Activated CD4-positive, alpha-beta T cell treated with anti-CD3 and anti-CD28 coated beads, Interleukin-10, Interleukin-2, amounts not matched to agents 100 ng/mL and 50 ng/mL, durations not matched to agents 16 hours and 8 hours (primary cell): Measurements from ENCODE around the gene DHCR24.
"Not testable (repeated sequence)": the region's sequence is repeated elsewhere in the genome, so short reads cannot be mapped to it uniquely, and the experiment has no call there.

Experiments used
- DNase-seq: peaks from one replicate; pipeline ENCODE4 v3.0.0-alpha.2; 2020

DHCR24 gene

GRCh38 chr1:54886724-54887664 is at the start of gene DHCR24:
DHCR24 (minus strand) TSS chr1:54887195; CDS start chr1:54887119, 76 bp downstream.
- DNase-seq = peak; percentile 94

DNA sequence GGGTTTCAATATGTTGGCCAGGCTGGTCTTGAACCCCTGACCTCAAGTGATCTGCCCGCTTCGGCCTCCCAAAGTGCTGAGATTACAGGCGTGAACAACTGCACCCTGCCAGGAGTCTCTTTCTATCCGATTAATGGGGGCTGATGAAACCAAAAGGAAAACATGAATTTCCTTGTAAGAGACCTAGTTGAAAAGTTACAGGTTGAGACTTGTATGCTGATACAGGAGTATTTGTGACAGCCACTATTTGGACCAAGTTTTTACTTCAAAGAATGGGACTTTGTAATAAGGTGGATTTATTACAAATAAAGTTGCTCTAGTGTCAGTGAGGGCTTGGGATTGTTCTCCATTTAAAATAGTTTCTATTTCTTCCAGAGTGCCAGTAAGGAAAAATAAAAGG is 49.8 kb upstream of the DHCR24 start:
- no peak for DNase-seq

- no peak for DNase-seq
Measured at GRCh38 chr1:54934869-54935268, 47.9 kb upstream of the DHCR24 start.

- not testable (repeated sequence) for DNase-seq
Measured at GRCh38 chr1:54934081-54934480, 47.1 kb upstream of the DHCR24 start.

DNA sequence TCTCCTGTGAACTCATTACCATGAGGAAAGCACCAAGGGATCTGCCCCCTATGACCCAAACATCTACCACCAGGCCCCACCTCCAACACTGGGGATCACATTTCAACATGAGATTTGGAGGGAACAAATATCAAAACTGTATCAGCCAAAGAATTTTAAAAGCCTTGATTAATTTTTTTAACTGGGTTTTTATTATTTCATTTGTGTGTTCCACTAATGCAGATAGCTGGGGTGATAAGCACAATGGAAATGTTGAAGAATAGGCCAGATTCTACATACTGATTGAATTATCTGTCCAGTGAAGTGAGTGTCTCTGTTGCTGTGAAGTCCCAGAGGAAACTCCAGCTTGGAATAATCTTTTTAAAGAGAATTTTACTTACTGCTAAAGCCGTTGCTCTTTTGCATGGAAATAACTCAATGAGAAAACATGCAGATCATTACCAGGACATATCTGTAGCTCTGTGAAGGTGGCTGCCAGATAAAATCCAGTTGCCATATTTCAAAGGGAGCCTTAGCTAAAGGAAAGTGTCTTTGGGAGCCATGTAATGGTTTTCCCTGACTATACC is 44.4 kb upstream of the DHCR24 start:
- DNase-seq = no peak

- no peak for DNase-seq
Measured at GRCh38 chr1:54929700-54930099, 42.7 kb upstream of the DHCR24 start.

DNA sequence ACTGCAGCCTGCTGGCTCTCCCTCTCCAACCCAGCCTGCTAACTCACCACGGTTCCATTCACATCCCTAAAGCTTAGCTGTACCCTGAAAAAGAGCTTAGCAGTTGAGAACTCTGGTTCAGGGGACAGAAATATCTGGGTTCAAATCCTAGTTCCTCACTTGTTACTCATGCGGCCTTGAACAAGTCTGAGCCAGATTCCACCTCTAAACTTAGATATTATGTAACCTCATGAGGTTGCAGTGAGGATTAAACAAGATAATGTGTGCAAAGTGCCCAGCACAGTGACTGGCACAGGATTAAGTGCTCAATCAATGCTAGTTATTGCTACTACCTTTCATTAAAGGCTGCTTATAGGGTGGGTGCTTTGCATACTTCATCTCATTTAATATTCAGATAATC is 41.3 kb upstream of the DHCR24 start:
- DNase-seq = no peak

DNA sequence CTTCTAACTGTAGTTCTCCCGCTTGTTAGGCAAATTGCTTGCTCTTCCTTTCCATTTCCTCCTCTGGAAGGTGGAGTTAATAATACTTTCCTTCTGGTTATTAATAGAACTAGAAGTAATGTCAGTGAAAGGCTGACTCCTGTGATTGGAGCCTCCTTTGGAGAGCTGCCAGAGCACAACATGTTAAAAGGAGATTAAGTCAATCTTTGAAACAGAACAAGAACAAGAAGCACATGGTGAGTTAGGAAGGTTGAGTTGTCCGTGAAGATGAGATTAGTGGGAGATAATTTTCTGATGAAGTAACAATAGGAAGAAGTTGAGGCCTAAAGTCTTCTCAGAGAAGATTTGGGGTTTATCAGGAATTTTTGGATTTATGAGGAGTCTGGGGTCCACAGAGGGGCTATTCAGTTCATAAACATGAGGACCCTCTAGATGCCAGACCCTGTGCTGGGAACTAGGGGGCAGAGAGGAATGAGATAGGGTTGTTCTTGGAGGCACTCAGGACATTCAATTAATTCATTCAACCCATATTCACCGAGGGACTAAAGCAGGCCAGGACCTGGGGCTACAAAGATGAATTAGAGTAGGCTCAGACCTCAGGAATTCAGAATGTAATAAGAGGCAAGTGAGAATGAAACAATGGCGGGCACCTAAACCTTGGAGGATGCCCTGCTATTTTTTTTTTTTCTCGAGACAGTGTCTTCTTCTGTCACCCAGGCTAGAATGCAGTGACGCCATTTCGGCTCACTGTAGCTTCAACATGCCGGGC is 40.7 kb upstream of the DHCR24 start:
- DNase-seq = no peak

- DNase-seq = no peak
Measured at GRCh38 chr1:54926970-54927369, 40.0 kb upstream of the DHCR24 start.

DNA sequence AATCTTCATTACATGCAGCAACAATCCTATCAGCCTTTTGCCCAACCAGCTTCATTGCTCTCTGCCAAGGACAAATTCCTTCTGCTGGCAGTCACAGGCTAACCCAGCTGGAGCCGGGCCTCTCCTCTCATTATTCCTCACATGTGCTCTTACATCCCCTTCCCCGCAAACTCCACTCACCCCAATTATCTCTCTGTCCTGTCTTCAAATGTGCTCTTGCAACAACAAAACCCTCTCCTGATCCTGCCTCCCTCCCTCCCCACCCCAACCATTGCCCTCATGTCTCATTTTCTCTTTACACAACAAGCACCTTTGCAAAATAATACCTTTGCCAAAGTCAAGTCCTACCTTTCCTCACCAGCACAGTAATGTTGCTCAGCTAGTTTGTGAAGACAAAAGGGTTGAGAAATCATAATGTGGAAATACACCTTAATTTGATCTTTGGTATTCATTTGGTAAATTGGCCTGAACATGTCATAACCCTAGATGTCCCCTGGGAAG is 36.0 kb upstream of the DHCR24 start:
- DNase-seq = no peak

DNA sequence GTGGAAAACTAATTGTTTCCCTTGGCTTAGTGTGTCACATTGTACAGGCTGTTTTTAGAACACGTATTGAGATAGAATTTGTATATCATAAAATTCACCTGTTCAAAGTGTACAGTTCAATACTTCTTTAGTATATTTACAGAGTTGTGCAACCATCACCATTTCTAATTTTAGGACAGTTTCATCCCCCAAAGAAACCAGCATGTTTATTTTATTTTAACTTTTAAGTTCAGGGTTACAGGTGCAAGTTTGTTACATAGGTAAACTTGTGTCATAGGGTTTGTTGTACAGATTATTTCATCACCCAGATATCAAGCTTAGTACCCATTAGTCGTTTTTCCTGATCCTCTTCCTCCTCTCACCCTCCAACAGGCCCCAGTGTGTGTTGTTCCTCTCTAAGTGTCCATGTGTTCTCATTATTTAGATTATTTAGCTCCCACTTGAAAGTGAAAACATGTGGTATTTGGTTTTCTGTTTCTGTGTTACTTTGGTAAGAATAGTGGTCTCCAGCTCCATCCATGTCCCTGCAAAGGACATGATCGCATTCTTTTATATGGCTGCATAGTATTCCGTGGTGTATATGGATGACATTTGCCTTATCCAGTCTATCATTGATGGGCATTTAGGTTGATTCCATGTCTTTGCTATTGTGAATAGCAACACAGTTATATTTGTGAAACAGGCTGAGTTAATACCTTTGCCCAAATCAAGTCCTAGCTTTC is 35.2 kb upstream of the DHCR24 start:
- no peak for DNase-seq

DNA sequence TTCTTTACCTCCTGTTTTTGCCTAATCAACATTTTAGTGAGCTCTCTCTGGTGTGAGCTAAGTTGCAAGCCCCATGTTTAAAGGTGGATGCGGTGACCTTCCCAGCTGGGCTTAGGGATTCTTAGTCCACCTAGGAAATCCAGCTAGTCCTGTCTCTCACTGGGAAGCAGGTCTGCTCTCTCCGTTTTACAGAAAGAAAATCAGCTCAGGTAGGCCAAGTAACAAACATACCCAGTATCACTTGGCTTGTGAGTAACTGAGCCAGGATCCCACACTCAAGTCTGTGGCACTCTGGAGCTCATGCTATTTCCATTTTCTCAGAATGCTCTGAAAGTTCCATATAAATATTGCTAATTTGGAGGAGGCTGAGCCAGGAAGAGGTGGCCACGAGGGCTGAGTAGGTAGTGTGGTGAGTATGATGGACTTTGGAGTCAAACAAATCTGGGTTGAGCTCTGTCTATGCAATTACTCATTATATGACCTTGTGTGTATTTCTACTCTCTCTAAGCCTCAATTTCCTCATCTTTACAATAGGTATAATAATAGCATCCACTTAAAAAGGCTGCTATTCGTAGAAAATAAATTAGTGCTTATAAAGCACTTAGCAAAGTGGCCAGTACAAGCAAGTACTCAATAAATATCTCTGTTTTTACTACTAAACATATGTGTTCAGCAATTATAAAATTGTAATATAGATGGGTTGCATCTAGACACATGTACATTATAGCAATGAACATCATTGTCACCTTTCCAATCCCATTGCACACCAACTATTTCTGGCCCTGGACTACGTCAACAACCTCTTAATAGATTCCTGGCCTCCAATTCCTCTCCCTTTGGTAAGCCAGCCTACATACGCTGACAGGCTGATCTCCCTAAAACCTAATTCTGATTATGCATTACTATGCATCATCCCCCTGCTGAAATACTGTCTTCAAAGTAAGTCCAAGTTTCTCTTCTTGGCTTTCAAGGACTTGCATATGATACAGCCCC is 32.7 kb upstream of the DHCR24 start:
- no peak for DNase-seq

DNA sequence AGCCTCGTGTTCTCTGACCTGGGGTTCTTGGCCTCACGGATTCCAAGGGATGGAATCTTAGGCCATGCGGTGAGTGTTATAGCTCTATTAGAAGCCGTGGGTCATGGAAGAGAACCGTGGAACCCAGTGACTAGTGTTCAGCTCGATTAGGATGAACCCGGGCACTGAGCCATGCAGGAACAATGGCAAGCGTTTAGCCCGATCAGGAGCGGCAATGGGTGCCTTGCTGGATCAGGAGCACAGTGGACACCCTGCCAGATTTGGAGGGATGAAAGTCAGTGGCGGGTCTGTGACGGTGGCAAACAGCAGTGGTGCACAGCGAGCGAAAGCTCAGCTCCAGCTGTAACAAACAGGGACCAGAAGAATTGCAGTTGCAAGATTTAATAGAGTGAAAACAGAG is 24.1 kb upstream of the DHCR24 start:
- not testable (repeated sequence) for DNase-seq

GRCh38 chr1:54906586-54906985 is 19.6 kb upstream of the DHCR24 start:
- DNase-seq = no peak

GRCh38 chr1:54904476-54905048 is 17.6 kb upstream of the DHCR24 start:
- DNase-seq = no peak

- no peak for DNase-seq
Measured at GRCh38 chr1:54894271-54894670, 7.3 kb upstream of the DHCR24 start.

DNA sequence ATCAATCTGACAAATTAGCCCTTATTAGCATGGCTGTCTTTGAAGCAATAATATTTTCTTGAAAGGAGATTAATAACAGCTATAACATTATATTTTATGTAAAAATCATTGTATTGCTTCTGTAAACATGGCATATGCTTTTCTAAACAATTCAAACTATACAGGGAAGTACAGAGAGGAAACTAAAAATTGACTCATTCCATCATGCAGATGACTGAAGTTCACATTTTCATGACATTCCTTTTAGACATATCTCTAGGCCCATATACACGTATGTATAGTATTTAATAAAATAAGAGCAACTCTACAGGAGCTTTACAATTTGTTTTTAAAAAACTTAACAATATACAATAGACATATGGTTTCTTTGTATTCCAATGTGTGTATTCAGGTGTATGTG is 5.6 kb upstream of the DHCR24 start:
- DNase-seq = no peak

- no peak for DNase-seq
Measured at GRCh38 chr1:54889132-54889725, 2.2 kb upstream of the DHCR24 start.

DNA sequence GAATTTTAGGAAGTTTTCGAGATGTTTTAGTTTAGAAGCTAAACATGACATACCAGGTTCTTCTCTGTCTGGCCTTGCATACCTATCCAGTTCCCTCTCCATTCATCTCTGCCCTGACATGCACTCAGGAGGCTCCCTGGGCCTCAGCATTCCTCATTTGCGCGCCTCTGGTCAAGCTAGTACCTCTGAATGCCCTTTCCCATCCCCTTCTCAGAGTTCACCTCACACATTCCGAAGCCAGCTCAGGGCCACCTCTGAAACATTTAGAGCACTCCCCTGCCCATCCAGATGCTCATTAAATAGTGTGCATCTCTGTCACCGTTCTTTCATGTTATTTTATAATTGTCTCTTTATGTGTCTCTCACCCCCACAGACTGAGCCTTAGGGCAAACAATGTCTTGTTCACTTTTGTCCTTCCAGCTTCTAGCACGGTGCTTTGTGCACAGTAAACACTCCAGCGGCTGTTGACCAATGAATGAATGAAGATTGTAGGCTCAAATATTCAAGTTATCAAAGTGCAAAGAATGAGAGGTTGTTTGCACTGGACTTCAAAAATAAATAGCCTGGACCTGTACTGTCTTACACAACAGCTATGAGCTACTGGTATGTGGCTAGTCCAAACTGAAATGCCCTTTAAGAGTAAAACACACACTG is 1.2 kb upstream of the DHCR24 start:
- DNase-seq = no peak

- no peak for DNase-seq
Measured at GRCh38 chr1:54887665-54888071, 673 bp upstream of the DHCR24 start.
